IMR-90 (cell line): ENCODE results near the gene HUWE1.

Source experiments
- BHLHE40 ChIP-seq: fragments of 150-350 bp; IDR thresholded peaks from 2 replicates; pipeline ENCODE4 v1.6.1; 2016; ENCODE audit warnings: mild to moderate bottlenecking, low read depth, low read length
- CEBPB ChIP-seq: IDR thresholded peaks from 2 replicates; pipeline ENCODE4 v1.6.1; 2012; ENCODE audit warnings: low read depth, low read length, improper control_type of control experiment
- CTCF ChIP-seq: conservative IDR thresholded peaks from 2 replicates; pipeline ENCODE4 v1.5.1; 2012; ENCODE audit warnings: mild to moderate bottlenecking, low read depth, low read length, improper control_type of control experiment
- ELK1 ChIP-seq: fragments of 150-350 bp; IDR thresholded peaks from 2 replicates; pipeline ENCODE4 v1.6.1; 2016; ENCODE audit warnings: low read depth, mild to moderate bottlenecking, low read length, moderate library complexity, borderline replicate concordance
- MXI1 ChIP-seq: IDR thresholded peaks from 2 replicates; pipeline ENCODE4 v1.6.1; 2012; ENCODE audit warnings: low read depth, mild to moderate bottlenecking, low read length, moderate library complexity, borderline replicate concordance
- POLR2A ChIP-seq: IDR thresholded peaks from 2 replicates; pipeline ENCODE4 v1.6.1; 2012; ENCODE audit warnings: mild to moderate bottlenecking, low read depth, low read length
- RAD21 ChIP-seq: IDR thresholded peaks from 2 replicates; pipeline ENCODE4 v1.6.1; 2012; ENCODE audit warnings: low read length, improper control_type of control experiment
- RCOR1 ChIP-seq: IDR thresholded peaks from 2 replicates; pipeline ENCODE4 v1.6.1; 2012; ENCODE audit warnings: mild to moderate bottlenecking, low read length, improper control_type of control experiment; ENCODE audit not compliant: insufficient replicate concordance
- RFX5 ChIP-seq: IDR thresholded peaks from 2 replicates; pipeline ENCODE4 v1.8.0; 2012; ENCODE audit warnings: low read depth, mild to moderate bottlenecking, low read length, moderate library complexity
- SMC3 ChIP-seq: fragments of 150-350 bp; IDR thresholded peaks from 2 replicates; pipeline ENCODE4 v1.6.1; 2016; ENCODE audit warnings: low read depth, mild to moderate bottlenecking, antibody characterized with exemption, low read length, moderate library complexity
- USF2 ChIP-seq: fragments of 150-350 bp; IDR thresholded peaks from 2 replicates; pipeline ENCODE4 v1.6.1; 2017; ENCODE audit warnings: mild to moderate bottlenecking, antibody characterized with exemption, low read length, low read depth

- TF ChIP-seq CTCF, result no peak
- TF ChIP-seq POLR2A, result no peak
- TF ChIP-seq USF2, result no peak
- no peak for TF ChIP-seq SMC3
- no peak for TF ChIP-seq ELK1
- no peak for TF ChIP-seq BHLHE40
- no peak for TF ChIP-seq RCOR1
- TF ChIP-seq CEBPB, result no peak
- TF ChIP-seq RAD21, result no peak
- no peak for TF ChIP-seq RFX5
- no peak for TF ChIP-seq MXI1
These were observed 102.9 kb downstream of the HUWE1 start for GRCh38 chrX:53583571-53583970.
